SK-N-SH (cell line): Measurements from ENCODE around the gene PDE4D.

ENCODE experiments used
- CTCF ChIP-seq: fragments of 200-600 bp; sonication (generic); IDR thresholded peaks from 2 replicates; pipeline ENCODE4 v1.6.1; 2017; ENCODE audit warnings: antibody characterized with exemption, mild to moderate bottlenecking, moderate library complexity
- EP300 ChIP-seq, 2 experiments: IDR thresholded peaks; 2 replicates each; pipeline versions ENCODE4 v1.4.0 to v1.6.1; 2012; ENCODE audit warnings: borderline replicate concordance in 1 of 2, low read depth in 1 of 2, low read length in 1 of 2
- EZH2phosphoT487 ChIP-seq: fragments of 200-600 bp; sonication (generic); IDR thresholded peaks from 2 replicates; pipeline ENCODE4 v1.6.1; 2017; ENCODE audit warnings: low read depth, mixed run types, mild to moderate bottlenecking, antibody characterized with exemption, moderate library complexity, borderline replicate concordance
- FOXM1 ChIP-seq: IDR thresholded peaks from 2 replicates; pipeline ENCODE4 v1.4.0; 2012; ENCODE audit warnings: low read depth, mild to moderate bottlenecking
- GABPA ChIP-seq: IDR thresholded peaks from 2 replicates; pipeline ENCODE4 v1.4.0; 2012; ENCODE audit warnings: low read depth, mild to moderate bottlenecking
- POLR2AphosphoS5 ChIP-seq: IDR thresholded peaks from 2 replicates; pipeline ENCODE4 v1.6.1; 2012; ENCODE audit warnings: low read depth, low read length
- RAD21 ChIP-seq: IDR thresholded peaks from 2 replicates; pipeline ENCODE4 v1.6.1; 2012; ENCODE audit warnings: mild to moderate bottlenecking, low read length
- REST ChIP-seq: IDR thresholded peaks from 2 replicates; pipeline ENCODE4 v1.6.1; 2012; ENCODE audit warnings: mild to moderate bottlenecking, low read depth, low read length, moderate library complexity
- TAF1 ChIP-seq: IDR thresholded peaks from 2 replicates; pipeline ENCODE4 v1.6.1; 2012; ENCODE audit warnings: low read depth, mild to moderate bottlenecking, low read length, moderate library complexity, borderline replicate concordance
- YY1 ChIP-seq: IDR thresholded peaks from 2 replicates; pipeline ENCODE4 v1.4.0; 2012; ENCODE audit warnings: low read depth, mild to moderate bottlenecking

GRCh38 chr5:59321642-59322041 lies 571.9 kb downstream of the PDE4D start:
- TF ChIP-seq FOXM1 (no peak), CTCF (no peak), POLR2AphosphoS5 (no peak), TAF1 (no peak), RAD21 (no peak), REST (no peak), GABPA (no peak), EZH2phosphoT487 (no peak), EP300 (IDR thresholded peaks at IDR 0.05; ENCODE audit: borderline replicate concordance in 1 of 2, low read depth in 1 of 2, low read length in 1 of 2) (no peak), YY1 (no peak)
